DMS114 treated with DMSO at 0.1 percent for 48 hours (cell line): Measurements from ENCODE around the gene C1orf53.

ENCODE experiments used
- DNase-seq: peaks from one replicate; lab custom pipeline; 2025; ENCODE audit not compliant: unreplicated experiment; lab: John Stamatoyannopoulos, UW

The C1orf53 gene

GRCh38 chr1:197907846-197908616, 5.6 kb downstream of the C1orf53 start:
- no peak for DNase-seq

- DNase-seq, result no peak
Observed at GRCh38 chr1:197908716-197909220, 6.3 kb downstream of the C1orf53 start.

- DNase-seq, result no peak
Observed at GRCh38 chr1:197909384-197909783, 7.0 kb downstream of the C1orf53 start.

- DNase-seq, result no peak
Observed at GRCh38 chr1:197910120-197910991, 7.9 kb downstream of the C1orf53 start.

GRCh38 chr1:197911111-197911856, 8.9 kb downstream of the C1orf53 start:
- no peak for DNase-seq

GRCh38 chr1:197911857-197912696, 9.6 kb downstream of the C1orf53 start:
- DNase-seq, result no peak

- DNase-seq, result no peak
Observed at GRCh38 chr1:197912739-197913494, 10.5 kb downstream of the C1orf53 start.

GRCh38 chr1:197913495-197914276, 11.3 kb downstream of the C1orf53 start:
- DNase-seq, result no peak

GRCh38 chr1:197914510-197914909, 12.1 kb downstream of the C1orf53 start:
- no peak for DNase-seq

- DNase-seq, result no peak
Observed at GRCh38 chr1:197915260-197915861, 12.9 kb downstream of the C1orf53 start.

- peak; percentile 64 for DNase-seq
Observed at GRCh38 chr1:197915862-197916499, 13.6 kb downstream of the C1orf53 start.

GRCh38 chr1:197916500-197916983, 14.1 kb downstream of the C1orf53 start:
- no peak for DNase-seq

- DNase-seq, result no peak
Observed at GRCh38 chr1:197917805-197918651, 15.6 kb downstream of the C1orf53 start.

- no peak for DNase-seq
Observed at GRCh38 chr1:197918807-197919345, 16.4 kb downstream of the C1orf53 start.

GRCh38 chr1:197919346-197920066, 17.1 kb downstream of the C1orf53 start:
- no peak for DNase-seq

GRCh38 chr1:197920067-197920396, 17.6 kb downstream of the C1orf53 start:
- DNase-seq, result no peak
